Smooth muscle cell (in vitro differentiated cells): ENCODE data around the gene NFASC. TPM values are rescaled to one million over a fixed set of nuclear protein-coding genes. Genes with fewer than 3 reads are reported as not detected.

ENCODE experiments used
- DNase-seq: peaks from one replicate; lab custom pipeline; 2025; ENCODE audit not compliant: unreplicated experiment; lab: John Stamatoyannopoulos, UW
- H2AFZ ChIP-seq: fragments of 200-600 bp; sonication (generic); 2 replicates; pipeline ENCODE4 v1.6.0; 2016; ENCODE audit warnings: antibody characterized with exemption, low read depth, mild to moderate bottlenecking
- H3F3A ChIP-seq: fragments of 200-600 bp; sonication (generic); 2 replicates; pipeline ENCODE4 v1.6.0; 2017; ENCODE audit warnings: antibody characterized with exemption, low read depth
- H3K27ac ChIP-seq: fragments of 200-600 bp; sonication (generic); 2 replicates; pipeline ENCODE4 v1.5.1; 2016; ENCODE audit warnings: low read depth, mild to moderate bottlenecking
- H3K27me3 ChIP-seq: fragments of 200-600 bp; sonication (generic); 2 replicates; pipeline ENCODE4 v1.6.1; 2016; ENCODE audit warnings: low read depth, mild to moderate bottlenecking
- H3K36me3 ChIP-seq: fragments of 200-600 bp; sonication (generic); 2 replicates; pipeline ENCODE4 v1.5.1; 2016; ENCODE audit warnings: low read depth
- H3K4me1 ChIP-seq: fragments of 200-600 bp; sonication (generic); 2 replicates; pipeline ENCODE4 v1.5.1; 2016; ENCODE audit warnings: low read depth
- H3K4me2 ChIP-seq: fragments of 200-600 bp; sonication (generic); 2 replicates; pipeline ENCODE4 v1.6.0; 2016; ENCODE audit warnings: mild to moderate bottlenecking
- H3K4me3 ChIP-seq: fragments of 200-600 bp; sonication (generic); 2 replicates; pipeline ENCODE4 v1.5.1; 2016; ENCODE audit warnings: mild to moderate bottlenecking
- H3K79me2 ChIP-seq: fragments of 200-600 bp; sonication (generic); 2 replicates; pipeline ENCODE4 v1.6.0; 2016; ENCODE audit warnings: low read depth, mild to moderate bottlenecking
- H3K9ac ChIP-seq: fragments of 200-600 bp; sonication (generic); 2 replicates; pipeline ENCODE4 v1.6.0; 2016; ENCODE audit warnings: low read depth
- H3K9me3 ChIP-seq: fragments of 200-600 bp; sonication (generic); replicated peaks from 2 replicates; pipeline ENCODE4 v1.5.1; 2016; ENCODE audit warnings: low read depth
- H4K20me1 ChIP-seq: fragments of 200-600 bp; sonication (generic); 2 replicates; pipeline ENCODE4 v1.6.0; 2016; ENCODE audit warnings: low read depth
- WGBS: methylation state at CpG from one replicate; pipeline ENCODE4 v1.1.7; 2016; ENCODE audit warnings: low lambda C conversion rate; 5-methylcytosine and 5-hydroxymethylcytosine counted together
- polyA plus RNA-seq: library from polyadenylated mRNA; unstranded; fragments of >200 nt; fragmentation: Nextera tagmentation; extraction: Ambion mirVana; gene quantifications from 2 replicates; pipeline ENCODE4 v1.2.1, GENCODE V29; 2016
- total RNA-seq: library from RNA; depleted of rRNA; stranded (reverse); fragments of >200 nt; gene quantifications from 2 replicates; pipeline ENCODE4 v1.2.3, GENCODE V29; 2014
- TF ChIP-seq, protein P1 (sequence below): fragments of 200-600 bp; sonication (generic); IDR thresholded peaks from 2 replicates; pipeline ENCODE4 v1.5.1; 2017; ENCODE audit warnings: borderline replicate concordance, mild to moderate bottlenecking, antibody characterized with exemption; ENCODE audit not compliant: insufficient read depth, poor library complexity, severe bottlenecking

Gene NFASC
- total and polyA plus RNA-seq, 2 experiments from 2014 or later, result 0.09 to 0.63 TPM

DNA sequence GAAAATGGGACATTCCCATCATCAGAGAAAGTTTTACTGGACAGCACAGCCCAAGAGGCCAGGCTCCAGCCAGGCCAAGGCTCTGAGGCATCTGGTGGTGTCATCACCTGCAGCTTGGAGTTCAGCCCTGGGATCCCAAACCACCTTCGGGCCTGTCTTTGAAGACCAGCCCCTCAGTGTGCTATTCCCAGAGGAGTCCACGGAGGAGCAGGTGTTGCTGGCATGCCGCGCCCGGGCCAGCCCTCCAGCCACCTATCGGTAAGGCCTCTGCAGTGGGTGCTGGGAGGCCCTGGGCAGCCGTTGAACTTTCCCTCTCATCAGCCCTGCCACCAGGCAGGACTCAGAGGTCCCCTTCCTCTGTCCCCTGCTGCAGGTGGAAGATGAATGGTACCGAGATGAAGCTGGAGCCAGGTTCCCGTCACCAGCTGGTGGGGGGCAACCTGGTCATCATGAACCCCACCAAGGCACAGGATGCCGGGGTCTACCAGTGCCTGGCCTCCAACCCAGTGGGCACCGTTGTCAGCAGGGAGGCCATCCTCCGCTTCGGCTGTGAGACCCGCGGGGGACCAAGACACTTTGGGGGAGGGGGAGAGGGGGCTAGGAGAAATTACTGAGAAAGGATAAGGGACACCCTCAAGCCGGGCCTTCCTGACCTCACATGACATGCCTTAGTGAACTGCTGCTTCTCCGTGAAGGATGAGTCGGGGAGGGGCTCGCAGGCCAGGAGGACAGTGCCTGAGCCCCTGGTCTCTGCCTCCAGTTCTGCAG is 187.3 kb downstream of the NFASC start:
- DNase-seq, result no peak
- Histone ChIP-seq H4K20me1 (no peaks in the 10 kb centered on the region), H3F3A (no peaks in the 10 kb centered on the region), H2AFZ (no peak overlapping the region), H3K27me3 (no peaks in the 10 kb centered on the region), H3K9ac (no peak overlapping the region), H3K79me2 (no peaks in the 10 kb centered on the region), H3K4me2 (no peak overlapping the region), H3K36me3 (no peaks in the 10 kb centered on the region), H3K4me3 (no peak overlapping the region), H3K4me1 (no peaks in the 10 kb centered on the region), H3K27ac (no peak overlapping the region), H3K9me3 (no peaks in the 10 kb centered on the region)
- WGBS, result 94% methylated on average over 19 of the region's 19 CpGs
- TF ChIP-seq, protein P1, sequence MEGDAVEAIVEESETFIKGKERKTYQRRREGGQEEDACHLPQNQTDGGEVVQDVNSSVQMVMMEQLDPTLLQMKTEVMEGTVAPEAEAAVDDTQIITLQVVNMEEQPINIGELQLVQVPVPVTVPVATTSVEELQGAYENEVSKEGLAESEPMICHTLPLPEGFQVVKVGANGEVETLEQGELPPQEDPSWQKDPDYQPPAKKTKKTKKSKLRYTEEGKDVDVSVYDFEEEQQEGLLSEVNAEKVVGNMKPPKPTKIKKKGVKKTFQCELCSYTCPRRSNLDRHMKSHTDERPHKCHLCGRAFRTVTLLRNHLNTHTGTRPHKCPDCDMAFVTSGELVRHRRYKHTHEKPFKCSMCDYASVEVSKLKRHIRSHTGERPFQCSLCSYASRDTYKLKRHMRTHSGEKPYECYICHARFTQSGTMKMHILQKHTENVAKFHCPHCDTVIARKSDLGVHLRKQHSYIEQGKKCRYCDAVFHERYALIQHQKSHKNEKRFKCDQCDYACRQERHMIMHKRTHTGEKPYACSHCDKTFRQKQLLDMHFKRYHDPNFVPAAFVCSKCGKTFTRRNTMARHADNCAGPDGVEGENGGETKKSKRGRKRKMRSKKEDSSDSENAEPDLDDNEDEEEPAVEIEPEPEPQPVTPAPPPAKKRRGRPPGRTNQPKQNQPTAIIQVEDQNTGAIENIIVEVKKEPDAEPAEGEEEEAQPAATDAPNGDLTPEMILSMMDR, result no peak

GRCh38 chr1:205058853-205059252 is 188.2 kb downstream of the NFASC start:
- H4K20me1 ChIP-seq, result no peaks in the 10 kb centered on the region
- H3K4me2 ChIP-seq, result no peak overlapping the region
- no peak overlapping the region for H3K9ac ChIP-seq
- no peaks in the 10 kb centered on the region for H3K36me3 ChIP-seq
- H3K79me2 ChIP-seq, result no peaks in the 10 kb centered on the region
- H3K4me1 ChIP-seq, result no peaks in the 10 kb centered on the region
- no peak overlapping the region for H2AFZ ChIP-seq
- H3K9me3 ChIP-seq, result no peaks in the 10 kb centered on the region
- H3K27me3 ChIP-seq, result no peaks in the 10 kb centered on the region
- H3F3A ChIP-seq, result no peaks in the 10 kb centered on the region
- H3K4me3 ChIP-seq, result no peak overlapping the region
- no peak for DNase-seq
- TF ChIP-seq, protein P1, result no peak
- WGBS, result 94% methylated on average over 12 of the region's 12 CpGs
- H3K27ac ChIP-seq, result no peak overlapping the region

DNA sequence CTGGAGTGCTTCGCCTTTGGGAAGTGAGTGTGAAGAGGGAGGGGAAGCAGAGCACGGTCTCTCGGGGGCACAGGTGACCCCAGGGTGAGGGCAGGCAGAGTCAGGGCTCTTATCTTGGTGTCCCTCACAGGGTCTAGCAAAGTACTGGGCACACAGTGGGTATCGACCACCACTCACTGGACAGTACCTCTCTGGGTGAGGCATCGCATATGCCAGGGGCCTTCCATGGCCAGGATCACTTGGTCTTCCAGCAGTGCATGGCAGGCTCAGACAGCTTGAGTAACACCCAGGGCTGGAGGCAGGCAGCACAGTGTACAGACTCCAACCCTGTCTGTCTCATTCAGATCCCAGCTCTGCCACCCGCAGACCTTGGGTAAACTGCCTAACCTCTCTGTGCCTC is 189.0 kb downstream of the NFASC start:
- Histone ChIP-seq H3K9me3 (no peaks in the 10 kb centered on the region), H2AFZ (no peak overlapping the region), H3K27ac (no peak overlapping the region), H3K79me2 (no peaks in the 10 kb centered on the region), H3K36me3 (no peaks in the 10 kb centered on the region), H4K20me1 (no peaks in the 10 kb centered on the region), H3F3A (no peaks in the 10 kb centered on the region), H3K9ac (no peak overlapping the region), H3K4me3 (no peak overlapping the region), H3K4me1 (no peaks in the 10 kb centered on the region), H3K4me2 (no peak overlapping the region), H3K27me3 (no peaks in the 10 kb centered on the region)
- TF ChIP-seq, protein P1, result no peak
- WGBS, result 96% methylated on average over 5 of the region's 6 CpGs
- DNase-seq, result no peak

DNA sequence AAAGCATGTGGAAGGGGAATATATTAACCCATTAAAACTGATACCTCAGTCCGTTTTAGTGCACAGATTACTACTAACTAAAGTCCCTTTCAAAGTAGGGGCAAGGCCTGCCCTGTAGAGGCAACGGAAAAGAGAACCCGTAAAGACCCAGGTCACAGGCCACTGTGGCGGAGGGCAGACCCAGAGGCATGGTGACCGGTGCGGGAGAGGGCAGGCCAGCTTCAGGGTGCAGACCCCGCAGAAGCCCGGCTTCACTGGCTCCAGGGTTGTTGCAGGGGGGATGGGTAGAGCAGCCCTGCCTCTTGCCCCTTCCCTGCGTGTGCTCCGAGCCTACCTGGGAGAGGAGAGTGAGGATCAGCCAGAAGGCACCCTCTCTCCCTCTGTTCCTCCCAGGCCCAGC is 190.1 kb downstream of the NFASC start:
- WGBS, result 89% methylated on average over 10 of the region's 10 CpGs
- Histone ChIP-seq H3F3A (no peaks in the 10 kb centered on the region), H3K9ac (no peak overlapping the region), H4K20me1 (no peaks in the 10 kb centered on the region), H3K27me3 (no peaks in the 10 kb centered on the region), H2AFZ (no peak overlapping the region), H3K4me1 (no peaks in the 10 kb centered on the region), H3K36me3 (no peaks in the 10 kb centered on the region), H3K4me2 (no peak overlapping the region), H3K27ac (no peak overlapping the region), H3K9me3 (no peaks in the 10 kb centered on the region), H3K4me3 (no peak overlapping the region), H3K79me2 (no peaks in the 10 kb centered on the region)
- DNase-seq, result no peak
- TF ChIP-seq, protein P1, result no peak
